HFFc6 (cell line): ENCODE data around the gene COL23A1. TPM values are rescaled to one million over a fixed set of nuclear protein-coding genes. Genes with fewer than 3 reads are reported as not detected.

Source experiments
- DNase-seq: peaks from one replicate; pipeline ENCODE4 v3.0.0-alpha.2; 2018
- H3K27ac Mint-ChIP-seq: 2 replicates; pipeline ENCODE4 v1.8.0; 2020; ENCODE audit warnings: mild to moderate bottlenecking, mixed read lengths
- H3K27me3 Mint-ChIP-seq: 2 replicates; pipeline ENCODE4 v1.8.0; 2021; ENCODE audit warnings: mild to moderate bottlenecking, moderate library complexity, mixed read lengths; ENCODE audit not compliant: insufficient read depth
- H3K36me3 Mint-ChIP-seq: 2 replicates; pipeline ENCODE4 v1.8.0; 2021; ENCODE audit warnings: low read depth, mixed read lengths
- H3K4me1 Mint-ChIP-seq: 2 replicates; pipeline ENCODE4 v1.8.0; 2020; ENCODE audit warnings: low read depth, mixed read lengths
- H3K4me3 Mint-ChIP-seq: 2 replicates; pipeline ENCODE4 v1.8.0; 2020; ENCODE audit warnings: mild to moderate bottlenecking, moderate library complexity, mixed read lengths
- H3K9me3 Mint-ChIP-seq: 2 replicates; pipeline ENCODE4 v1.8.0; 2020; ENCODE audit warnings: mild to moderate bottlenecking, mixed read lengths
- total RNA-seq, 6 experiments: library from RNA; stranded (reverse); fragmentation: NEBNext Ultra II Directional; extraction: Animal tissue kit (Norgen Biotek cat#: 25700); gene quantifications; 2 replicates in 1 of 6; 3 replicates in 5 of 6; pipeline ENCODE4 v1.2.3, GENCODE V29; 2021
- TF ChIP-seq, protein P1 (sequence below): fragments of 200-600 bp; sonication (generic); IDR thresholded peaks from 2 replicates; pipeline ENCODE4 v1.5.0; 2021; ENCODE audit warnings: antibody characterized with exemption, mild to moderate bottlenecking

Gene COL23A1
- total RNA-seq, 6 experiments from 2014 or later = not detected

DNA sequence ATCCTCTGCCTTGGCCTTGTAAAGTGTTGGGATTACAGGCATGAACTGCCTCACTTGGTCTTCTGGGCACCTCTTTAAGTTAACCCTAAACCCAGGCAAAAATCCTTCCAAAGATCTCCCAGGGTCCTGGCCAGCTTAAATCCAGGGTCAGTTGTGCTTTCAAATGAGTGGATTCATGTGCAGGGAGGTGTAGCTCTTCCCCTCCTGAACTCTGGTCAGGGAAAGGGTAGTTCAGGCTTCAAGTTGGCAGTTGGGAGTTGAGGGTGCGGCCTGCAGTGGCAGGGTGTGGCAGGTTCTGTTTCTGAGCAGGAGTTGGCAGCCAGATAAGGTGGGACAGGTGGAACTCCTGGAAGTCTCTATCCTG, 382.3 kb downstream of the COL23A1 start:
- TF ChIP-seq, protein P1, sequence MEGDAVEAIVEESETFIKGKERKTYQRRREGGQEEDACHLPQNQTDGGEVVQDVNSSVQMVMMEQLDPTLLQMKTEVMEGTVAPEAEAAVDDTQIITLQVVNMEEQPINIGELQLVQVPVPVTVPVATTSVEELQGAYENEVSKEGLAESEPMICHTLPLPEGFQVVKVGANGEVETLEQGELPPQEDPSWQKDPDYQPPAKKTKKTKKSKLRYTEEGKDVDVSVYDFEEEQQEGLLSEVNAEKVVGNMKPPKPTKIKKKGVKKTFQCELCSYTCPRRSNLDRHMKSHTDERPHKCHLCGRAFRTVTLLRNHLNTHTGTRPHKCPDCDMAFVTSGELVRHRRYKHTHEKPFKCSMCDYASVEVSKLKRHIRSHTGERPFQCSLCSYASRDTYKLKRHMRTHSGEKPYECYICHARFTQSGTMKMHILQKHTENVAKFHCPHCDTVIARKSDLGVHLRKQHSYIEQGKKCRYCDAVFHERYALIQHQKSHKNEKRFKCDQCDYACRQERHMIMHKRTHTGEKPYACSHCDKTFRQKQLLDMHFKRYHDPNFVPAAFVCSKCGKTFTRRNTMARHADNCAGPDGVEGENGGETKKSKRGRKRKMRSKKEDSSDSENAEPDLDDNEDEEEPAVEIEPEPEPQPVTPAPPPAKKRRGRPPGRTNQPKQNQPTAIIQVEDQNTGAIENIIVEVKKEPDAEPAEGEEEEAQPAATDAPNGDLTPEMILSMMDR = no peak
- Mint-ChIP-seq H3K27ac (peak overlapping the region; percentile 51), H3K9me3 (peaks cover 4% of the 10 kb centered on the region), H3K27me3 (peaks cover 18% of the 10 kb centered on the region), H3K4me1 (peaks cover 26% of the 10 kb centered on the region), H3K4me3 (no peak overlapping the region), H3K36me3 (peaks cover 34% of the 10 kb centered on the region)
- DNase-seq = no peak

DNA sequence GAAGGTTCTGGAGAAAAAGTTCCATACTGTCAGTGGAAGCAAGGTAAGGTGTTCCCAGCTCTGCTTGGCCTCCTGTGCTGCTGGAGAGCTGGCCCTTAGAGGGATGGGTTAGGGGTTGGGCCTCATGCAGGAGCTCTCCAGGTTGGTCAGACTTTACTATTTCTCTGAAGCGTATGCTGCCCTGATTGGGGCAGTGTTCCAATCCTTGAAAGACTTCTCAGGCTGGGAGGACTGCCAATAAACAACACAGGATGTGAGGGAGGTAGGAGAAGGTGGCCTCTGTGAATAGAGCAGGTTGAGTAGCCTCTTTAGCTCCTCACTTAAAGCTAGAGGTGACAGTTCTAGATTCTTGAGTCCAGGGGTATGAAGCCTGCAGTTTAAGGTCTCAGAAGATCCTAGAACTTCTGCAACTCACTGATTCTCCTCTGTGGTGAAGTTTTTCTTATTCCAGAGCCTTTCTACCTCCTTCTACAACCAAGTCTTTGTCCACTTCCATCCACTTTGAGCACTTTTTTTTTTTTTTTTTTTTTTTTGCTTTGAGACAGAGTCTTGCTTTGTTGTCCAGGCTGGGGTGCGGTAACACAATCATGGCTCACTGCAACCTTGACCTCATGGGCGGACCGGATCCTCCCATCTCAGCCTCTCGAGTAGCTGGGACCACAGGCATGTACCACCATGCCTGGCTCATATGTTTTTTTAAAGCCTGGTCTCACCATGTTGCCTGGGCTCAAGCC, 382.8 kb downstream of the COL23A1 start:
- no peak for DNase-seq
- peaks cover 4% of the 10 kb centered on the region for H3K9me3 Mint-ChIP-seq
- H3K36me3 Mint-ChIP-seq = peaks cover 34% of the 10 kb centered on the region
- TF ChIP-seq, protein P1 = no peak
- peaks cover 18% of the 10 kb centered on the region for H3K27me3 Mint-ChIP-seq
- peak overlapping the region; percentile 91 for H3K4me3 Mint-ChIP-seq
- 0 out of 2 replicates have a peak overlapping the region, but pooled peaks have one; percentile 76 for H3K27ac Mint-ChIP-seq
- peaks cover 27% of the 10 kb centered on the region for H3K4me1 Mint-ChIP-seq

GRCh38 chr5:178206166-178207101, 383.8 kb downstream of the COL23A1 start:
- H3K9me3 Mint-ChIP-seq = peaks cover 4% of the 10 kb centered on the region
- H3K4me3 Mint-ChIP-seq = peak overlapping the region; percentile 91
- H3K27me3 Mint-ChIP-seq = peaks cover 17% of the 10 kb centered on the region
- DNase-seq = peak; percentile 27
- peaks cover 34% of the 10 kb centered on the region for H3K36me3 Mint-ChIP-seq
- H3K27ac Mint-ChIP-seq = peak overlapping the region; percentile 76
- TF ChIP-seq, protein P1 = no peak
- H3K4me1 Mint-ChIP-seq = peaks cover 36% of the 10 kb centered on the region

DNA sequence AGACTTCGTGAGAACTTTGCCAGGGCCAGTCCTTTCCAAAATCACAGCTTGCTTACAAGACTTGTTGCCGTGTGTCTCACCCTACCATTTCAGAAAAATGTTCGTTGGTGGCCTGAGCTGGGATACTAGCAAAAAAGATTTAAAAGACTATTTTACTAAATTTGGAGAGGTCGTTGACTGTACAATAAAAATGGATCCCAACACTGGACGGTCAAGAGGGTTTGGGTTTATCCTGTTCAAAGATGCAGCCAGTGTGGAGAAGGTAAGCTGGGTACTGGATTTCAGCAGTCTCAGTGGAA, 384.5 kb downstream of the COL23A1 start:
- Mint-ChIP-seq H3K27me3 (peaks cover 16% of the 10 kb centered on the region), H3K9me3 (peaks cover 4% of the 10 kb centered on the region), H3K4me1 (peaks cover 36% of the 10 kb centered on the region), H3K36me3 (peaks cover 34% of the 10 kb centered on the region), H3K27ac (peak overlapping the region; percentile 76), H3K4me3 (peak overlapping the region; percentile 91)
- no peak for DNase-seq
- TF ChIP-seq, protein P1 = no peak

DNA sequence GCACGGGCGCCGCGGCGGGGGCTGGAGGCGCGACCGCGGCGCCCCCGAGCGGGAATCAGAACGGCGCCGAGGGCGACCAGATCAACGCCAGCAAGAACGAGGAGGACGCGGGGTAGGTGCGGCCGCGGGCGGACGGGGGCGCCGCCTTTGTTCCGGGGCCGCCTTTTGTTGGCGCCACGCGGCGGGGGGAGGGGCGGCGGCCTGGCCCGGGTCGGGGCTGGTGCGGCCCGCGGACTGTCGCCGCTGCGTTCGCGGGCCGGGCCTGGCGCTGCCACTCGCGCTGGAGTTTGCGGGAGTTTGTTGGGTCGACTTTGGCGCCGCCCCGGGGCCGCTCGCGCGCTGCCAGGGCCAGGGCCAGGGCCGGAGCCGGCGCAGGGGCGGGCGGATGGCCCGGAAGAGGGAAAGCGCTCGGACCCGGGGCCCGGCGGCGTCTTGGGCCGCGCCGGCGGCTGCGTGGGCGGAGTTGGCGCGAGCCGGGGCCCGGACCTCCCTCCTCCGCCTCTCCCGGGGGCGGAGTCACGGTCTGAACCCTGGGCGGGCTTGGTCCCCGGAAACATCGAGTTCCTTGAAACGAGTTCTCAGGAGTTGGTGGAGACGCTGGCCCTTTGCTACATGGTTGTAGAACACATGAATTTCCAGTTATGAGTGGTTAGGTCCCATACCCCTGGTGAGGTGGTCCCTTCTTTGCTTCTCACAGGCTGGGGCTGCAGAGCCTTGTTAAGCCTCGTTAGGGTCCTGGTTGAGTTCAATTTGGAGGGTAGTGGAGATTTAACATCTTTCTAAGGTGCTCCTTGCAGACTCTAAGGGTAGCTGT, 385.1 kb downstream of the COL23A1 start:
- Mint-ChIP-seq H3K27me3 (peaks cover 14% of the 10 kb centered on the region), H3K36me3 (peaks cover 34% of the 10 kb centered on the region), H3K9me3 (peaks cover 4% of the 10 kb centered on the region), H3K27ac (peak overlapping the region; percentile 76), H3K4me3 (peak overlapping the region; percentile 96), H3K4me1 (peaks cover 36% of the 10 kb centered on the region)
- TF ChIP-seq, protein P1 = peak; percentile 27
- DNase-seq = peak; percentile 49
